Panc1 (cell line): ENCODE measurements around the gene RIC1. TPM values are rescaled to one million over a fixed set of nuclear protein-coding genes. Genes with fewer than 3 reads are reported as not detected.
A peak's percentile ranks its signal among the peaks of the same experiment; 100 is the strongest.
"Not testable (repeated sequence)": the region's sequence is repeated elsewhere in the genome, so short reads cannot be mapped to it uniquely, and the experiment has no call there.

Experiments used
- ATAC-seq: fragments of 200-7000 bp; cut with Tn5 transposase; 2 replicates; pipeline ENCODE4 v1.9.1; 2020; ENCODE audit warnings: mild to moderate bottlenecking, moderate library complexity
- BruUV-seq: library from RNA; stranded (reverse); fragments of 400-500 nt; replicated peaks from 2 replicates; lab custom pipeline; 2021; lab: Mats Ljungman, UMichigan
- CTCF ChIA-PET: fragments of 300-600 bp; sonication (Branson Sonifier 250); formaldehyde crosslinking; loops from one replicate; lab custom pipeline; 2022; ENCODE audit warnings: antibody characterized with exemption; lab: Charles Lee
- POLR2A ChIA-PET: fragments of 300-600 bp; sonication (Branson Sonifier 250); formaldehyde crosslinking; loops from one replicate; lab custom pipeline; 2022; ENCODE audit warnings: antibody characterized with exemption; lab: Charles Lee
- DNase-seq: peaks from one replicate; pipeline ENCODE4 v3.0.0-alpha.2; 2010; ENCODE audit warnings: low read depth, low spot score
- H3K27ac ChIP-seq: 2 replicates; pipeline ENCODE4 v1.5.1; 2011; ENCODE audit warnings: mild to moderate bottlenecking, low read length, inconsistent platforms
- H3K27me3 ChIP-seq: fragments of 200-500 bp; sonication (Bioruptor generic); 2 replicates; pipeline ENCODE4 v1.6.0; 2014; ENCODE audit warnings: low read length, inconsistent platforms; ENCODE audit not compliant: control insufficient read depth, insufficient read depth
- H3K36me3 ChIP-seq: fragments of 200-500 bp; sonication (Bioruptor generic); 2 replicates; pipeline ENCODE4 v1.5.1; 2014; ENCODE audit warnings: inconsistent platforms, mild to moderate bottlenecking, low read length, moderate library complexity; ENCODE audit not compliant: control insufficient read depth, insufficient read depth
- H3K4me1 ChIP-seq: 2 replicates; pipeline ENCODE4 v1.5.1; 2011; ENCODE audit warnings: inconsistent platforms, mild to moderate bottlenecking, low read length, moderate library complexity; ENCODE audit not compliant: control insufficient read depth, insufficient read depth
- H3K4me3 ChIP-seq, 2 experiments: 2 replicates each; pipeline ENCODE4 v1.5.1; 2011 to 2012; ENCODE audit warnings: low read depth in 2 of 2, low read length in 2 of 2, mild to moderate bottlenecking in 2 of 2, inconsistent platforms in 1 of 2, moderate library complexity in 1 of 2
- H3K9me3 ChIP-seq: fragments of 200-500 bp; sonication (Bioruptor generic); 2 replicates; pipeline ENCODE4 v1.5.1; 2014; ENCODE audit warnings: low read depth, mild to moderate bottlenecking, inconsistent platforms, low read length, moderate library complexity; ENCODE audit not compliant: control insufficient read depth, insufficient read depth
- POLR2AphosphoS5 ChIP-seq: IDR thresholded peaks from 2 replicates; pipeline ENCODE4 v1.6.1; 2012; ENCODE audit warnings: mild to moderate bottlenecking, low read depth, low read length, moderate library complexity
- SIN3A ChIP-seq: IDR thresholded peaks from 2 replicates; pipeline ENCODE4 v1.6.1; 2012; ENCODE audit warnings: low read depth, mild to moderate bottlenecking, low read length, moderate library complexity, borderline replicate concordance; ENCODE audit not compliant: insufficient read depth
- TCF7L2 ChIP-seq: IDR thresholded peaks from 2 replicates; pipeline ENCODE4 v1.6.1; 2011; ENCODE audit warnings: mild to moderate bottlenecking, low read depth, low read length, inconsistent platforms
- in situ Hi-C: cut with HindIII; loops from 2 replicates; pipeline ENCODE4 v1.10.0; 2016; ENCODE audit warnings: low sequenced_read_pairs, low pct_unique_long_range_greater_than_20kb
- intact Hi-C: fragments of 100-400 bp; cut with micrococcal nuclease; formaldehyde crosslinking; loops from one replicate; pipeline ENCODE4 v1.10.0; 2022; ENCODE audit not compliant: unreplicated experiment
- total RNA-seq: library from RNA; stranded (reverse); gene quantifications from one replicate; pipeline ENCODE4 v1.2.1, GENCODE V29; 2021; ENCODE audit not compliant: unreplicated experiment
- TF ChIP-seq, protein P1 (sequence below), 2 experiments: IDR thresholded peaks; 2 replicates each; pipeline ENCODE4 v1.6.1; 2011 to 2012; ENCODE audit warnings: low read depth in 2 of 2, control low read depth in 1 of 2, low read length in 1 of 2, mild to moderate bottlenecking in 1 of 2, moderate library complexity in 1 of 2; ENCODE audit not compliant: insufficient read depth in 1 of 2
- TF ChIP-seq, protein P2 (sequence below): fragments of 450-650 bp; IDR thresholded peaks from 2 replicates; pipeline ENCODE4 v1.5.1; 2017; ENCODE audit warnings: mild to moderate bottlenecking

The RIC1 gene
- total RNA-seq, 1 experiment from 2014 or later, result 7.0 TPM

DNA sequence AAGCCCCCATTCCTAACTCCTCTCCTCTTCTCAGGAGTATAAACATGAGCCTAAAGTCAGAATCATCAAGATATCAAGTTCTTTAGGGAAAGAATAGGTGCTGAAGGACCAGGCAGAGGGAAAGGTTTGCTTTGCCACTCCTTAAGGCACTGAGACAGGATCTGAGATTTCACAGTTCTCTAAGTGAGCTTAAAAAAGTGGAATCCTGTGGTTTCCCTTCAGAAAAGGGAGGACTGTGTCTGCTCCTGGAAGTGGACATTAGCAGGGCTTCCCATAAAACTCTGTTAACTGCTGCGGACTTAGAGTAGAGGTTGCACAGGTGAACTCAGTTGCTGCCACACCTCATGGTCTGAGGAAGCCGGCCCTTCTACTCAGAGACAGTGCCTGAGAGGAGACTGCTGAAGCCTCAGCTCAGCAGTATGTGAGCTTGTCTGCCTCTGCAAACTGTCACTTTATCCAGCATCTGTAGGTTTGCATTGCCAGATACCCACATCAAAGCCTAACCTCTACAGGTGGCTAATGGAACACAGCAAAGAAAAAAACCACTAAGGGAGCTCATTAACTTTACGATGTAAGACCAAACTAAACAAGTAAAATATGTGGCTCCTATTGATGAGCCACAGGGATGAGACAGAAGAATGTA is 42.9 kb downstream of the RIC1 start:
- Histone ChIP-seq H3K36me3 (no peaks in the 10 kb centered on the region), H3K4me1 (no peaks in the 10 kb centered on the region), H3K27ac (no peak overlapping the region), H3K27me3 (no peaks in the 10 kb centered on the region), H3K9me3 (no peaks in the 10 kb centered on the region), H3K4me3 (no peak overlapping the region)
- POLR2A ChIA-PET, result no interaction called here
- TF ChIP-seq SIN3A, result no peak
- TF ChIP-seq, protein P1, sequence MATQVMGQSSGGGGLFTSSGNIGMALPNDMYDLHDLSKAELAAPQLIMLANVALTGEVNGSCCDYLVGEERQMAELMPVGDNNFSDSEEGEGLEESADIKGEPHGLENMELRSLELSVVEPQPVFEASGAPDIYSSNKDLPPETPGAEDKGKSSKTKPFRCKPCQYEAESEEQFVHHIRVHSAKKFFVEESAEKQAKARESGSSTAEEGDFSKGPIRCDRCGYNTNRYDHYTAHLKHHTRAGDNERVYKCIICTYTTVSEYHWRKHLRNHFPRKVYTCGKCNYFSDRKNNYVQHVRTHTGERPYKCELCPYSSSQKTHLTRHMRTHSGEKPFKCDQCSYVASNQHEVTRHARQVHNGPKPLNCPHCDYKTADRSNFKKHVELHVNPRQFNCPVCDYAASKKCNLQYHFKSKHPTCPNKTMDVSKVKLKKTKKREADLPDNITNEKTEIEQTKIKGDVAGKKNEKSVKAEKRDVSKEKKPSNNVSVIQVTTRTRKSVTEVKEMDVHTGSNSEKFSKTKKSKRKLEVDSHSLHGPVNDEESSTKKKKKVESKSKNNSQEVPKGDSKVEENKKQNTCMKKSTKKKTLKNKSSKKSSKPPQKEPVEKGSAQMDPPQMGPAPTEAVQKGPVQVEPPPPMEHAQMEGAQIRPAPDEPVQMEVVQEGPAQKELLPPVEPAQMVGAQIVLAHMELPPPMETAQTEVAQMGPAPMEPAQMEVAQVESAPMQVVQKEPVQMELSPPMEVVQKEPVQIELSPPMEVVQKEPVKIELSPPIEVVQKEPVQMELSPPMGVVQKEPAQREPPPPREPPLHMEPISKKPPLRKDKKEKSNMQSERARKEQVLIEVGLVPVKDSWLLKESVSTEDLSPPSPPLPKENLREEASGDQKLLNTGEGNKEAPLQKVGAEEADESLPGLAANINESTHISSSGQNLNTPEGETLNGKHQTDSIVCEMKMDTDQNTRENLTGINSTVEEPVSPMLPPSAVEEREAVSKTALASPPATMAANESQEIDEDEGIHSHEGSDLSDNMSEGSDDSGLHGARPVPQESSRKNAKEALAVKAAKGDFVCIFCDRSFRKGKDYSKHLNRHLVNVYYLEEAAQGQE (IDR thresholded peaks at IDR 0.05; ENCODE audit: insufficient read depth in 1 of 2, low read depth in 2 of 2, low read length in 1 of 2), result no peak
- TF ChIP-seq POLR2AphosphoS5, result no peak
- TF ChIP-seq, protein P2, sequence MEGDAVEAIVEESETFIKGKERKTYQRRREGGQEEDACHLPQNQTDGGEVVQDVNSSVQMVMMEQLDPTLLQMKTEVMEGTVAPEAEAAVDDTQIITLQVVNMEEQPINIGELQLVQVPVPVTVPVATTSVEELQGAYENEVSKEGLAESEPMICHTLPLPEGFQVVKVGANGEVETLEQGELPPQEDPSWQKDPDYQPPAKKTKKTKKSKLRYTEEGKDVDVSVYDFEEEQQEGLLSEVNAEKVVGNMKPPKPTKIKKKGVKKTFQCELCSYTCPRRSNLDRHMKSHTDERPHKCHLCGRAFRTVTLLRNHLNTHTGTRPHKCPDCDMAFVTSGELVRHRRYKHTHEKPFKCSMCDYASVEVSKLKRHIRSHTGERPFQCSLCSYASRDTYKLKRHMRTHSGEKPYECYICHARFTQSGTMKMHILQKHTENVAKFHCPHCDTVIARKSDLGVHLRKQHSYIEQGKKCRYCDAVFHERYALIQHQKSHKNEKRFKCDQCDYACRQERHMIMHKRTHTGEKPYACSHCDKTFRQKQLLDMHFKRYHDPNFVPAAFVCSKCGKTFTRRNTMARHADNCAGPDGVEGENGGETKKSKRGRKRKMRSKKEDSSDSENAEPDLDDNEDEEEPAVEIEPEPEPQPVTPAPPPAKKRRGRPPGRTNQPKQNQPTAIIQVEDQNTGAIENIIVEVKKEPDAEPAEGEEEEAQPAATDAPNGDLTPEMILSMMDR, result no peak
- peak; percentile 28; the same call in 1 of the 2 replicates for TF ChIP-seq TCF7L2
- DNase-seq (no peak), ATAC-seq (no peak)
- intact Hi-C loops (no loop called here), in situ Hi-C loops (no loop called here)
- BruUV-seq, result no TSS peak
- CTCF ChIA-PET, result no interaction called here

DNA sequence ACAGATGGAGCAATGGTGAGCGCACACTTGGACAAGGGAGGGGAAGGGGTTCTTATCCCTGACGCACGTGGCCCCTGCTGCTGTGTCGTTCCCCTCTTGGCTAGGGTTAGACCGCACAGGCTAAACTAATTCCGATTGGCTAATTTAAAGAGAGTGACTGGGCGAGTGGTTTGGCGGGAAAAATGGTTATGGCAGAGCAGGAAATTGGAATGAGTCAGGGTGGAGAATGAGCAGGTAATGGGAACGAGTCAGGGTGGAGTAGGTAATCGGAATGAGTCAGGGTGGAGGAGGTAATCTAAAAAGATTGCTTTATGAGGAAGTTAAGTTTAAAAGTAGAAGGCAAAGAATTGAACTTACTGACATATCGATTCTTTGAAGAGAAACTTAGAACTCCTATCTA is 46.1 kb downstream of the RIC1 start:
- H3K9me3 ChIP-seq, POLR2A ChIA-PET, H3K4me1 ChIP-seq, DNase-seq, H3K27me3 ChIP-seq, H3K36me3 ChIP-seq, H3K4me3 ChIP-seq, in situ Hi-C loops, CTCF ChIA-PET, H3K27ac ChIP-seq, ATAC-seq, BruUV-seq, intact Hi-C loops: not testable (repeated sequence)

DNA sequence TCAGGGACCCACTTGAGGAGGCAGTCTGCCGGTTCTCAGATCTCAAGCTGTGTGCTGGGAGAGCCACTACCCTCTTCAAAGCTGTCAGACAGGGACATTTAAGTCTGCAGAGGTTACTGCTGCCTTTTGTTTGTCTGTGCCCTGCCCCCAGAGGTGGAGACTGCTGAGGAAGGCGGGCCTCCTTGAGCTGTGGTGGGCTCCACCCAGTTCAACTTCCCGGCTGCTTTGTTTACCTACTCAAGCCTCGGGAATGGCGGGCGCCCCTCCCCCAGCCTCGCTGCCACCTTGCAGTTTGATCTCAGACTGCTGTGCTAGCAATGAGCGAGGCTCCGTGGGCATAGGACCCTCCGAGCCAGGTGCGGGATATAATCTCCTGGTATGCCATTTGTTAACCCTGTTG is 54.7 kb downstream of the RIC1 start:
- H3K4me1 ChIP-seq, CTCF ChIA-PET, ATAC-seq, DNase-seq, intact Hi-C loops, H3K4me3 ChIP-seq, POLR2A ChIA-PET, H3K36me3 ChIP-seq, in situ Hi-C loops, BruUV-seq, H3K9me3 ChIP-seq, H3K27me3 ChIP-seq, H3K27ac ChIP-seq: not testable (repeated sequence)
